MG63 (cell line): ENCODE data around the gene ZNF318. TPM values are rescaled to one million over a fixed set of nuclear protein-coding genes. Genes with fewer than 3 reads are reported as not detected.
"Not testable (repeated sequence)": the region's sequence is repeated elsewhere in the genome, so short reads cannot be mapped to it uniquely, and the experiment has no call there.

Experiments
- DNase-seq: peaks from one replicate; pipeline ENCODE4 v3.0.0-alpha.2; 2020
- H3K27me3 ChIP-seq: fragments of 250-450 bp; sonication (Bioruptor Pico); 2 replicates; pipeline ENCODE4 v1.5.1; 2020; ENCODE audit warnings: mild to moderate bottlenecking, moderate library complexity
- H3K36me3 ChIP-seq: fragments of 250-450 bp; sonication (Bioruptor Pico); 2 replicates; pipeline ENCODE4 v1.5.1; 2020; ENCODE audit warnings: mild to moderate bottlenecking, moderate library complexity
- H3K4me3 ChIP-seq: fragments of 250-450 bp; sonication (Bioruptor Pico); 2 replicates; pipeline ENCODE4 v1.5.1; 2020; ENCODE audit warnings: mild to moderate bottlenecking, moderate library complexity
- H3K9me3 ChIP-seq: fragments of 250-450 bp; sonication (Bioruptor Pico); 2 replicates; pipeline ENCODE4 v1.5.1; 2020; ENCODE audit warnings: mild to moderate bottlenecking, moderate library complexity
- total RNA-seq: library from RNA; depleted of rRNA; stranded (reverse); fragments of >200 nt; shearing (Covaris generic); gene quantifications from 2 replicates; pipeline ENCODE4 v1.2.3, GENCODE V29; 2014; ENCODE audit warnings: low replicate concordance

Gene ZNF318
- total RNA-seq, 1 experiment from 2014 or later: 1.3 TPM

GRCh38 chr6:43318011-43318410, 51.4 kb downstream of the ZNF318 start:
- Histone ChIP-seq H3K9me3 (no peaks in the 10 kb centered on the region), H3K4me3 (no peak overlapping the region), H3K27me3 (no peaks in the 10 kb centered on the region), H3K36me3 (no peaks in the 10 kb centered on the region)
- no peak for DNase-seq

DNA sequence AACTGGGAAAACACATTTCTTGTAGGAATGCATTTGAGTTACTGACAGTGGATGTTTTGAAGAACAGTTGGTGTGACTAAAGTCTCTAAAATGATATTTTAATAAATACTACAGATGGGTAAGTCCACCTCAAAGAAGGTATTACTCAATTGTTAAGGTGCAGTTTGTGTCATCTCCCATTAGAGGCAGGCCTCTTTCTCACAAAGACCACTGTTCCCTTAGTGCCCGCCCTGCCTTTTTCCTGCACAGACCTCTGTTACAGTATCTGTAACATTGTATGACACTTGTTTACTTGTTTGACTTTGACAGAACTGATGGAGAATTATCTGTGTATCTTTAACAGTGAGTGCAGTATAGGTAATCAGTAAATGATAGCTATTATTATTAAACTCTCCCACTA, 55.6 kb downstream of the ZNF318 start:
- Histone ChIP-seq H3K27me3 (no peaks in the 10 kb centered on the region), H3K9me3 (no peaks in the 10 kb centered on the region), H3K36me3 (no peaks in the 10 kb centered on the region), H3K4me3 (no peak overlapping the region)
- no peak for DNase-seq

GRCh38 chr6:43311666-43312065, 57.8 kb downstream of the ZNF318 start:
- Histone ChIP-seq H3K36me3 (no peaks in the 10 kb centered on the region), H3K9me3 (no peaks in the 10 kb centered on the region), H3K4me3 (no peak overlapping the region), H3K27me3 (no peaks in the 10 kb centered on the region)
- no peak for DNase-seq

DNA sequence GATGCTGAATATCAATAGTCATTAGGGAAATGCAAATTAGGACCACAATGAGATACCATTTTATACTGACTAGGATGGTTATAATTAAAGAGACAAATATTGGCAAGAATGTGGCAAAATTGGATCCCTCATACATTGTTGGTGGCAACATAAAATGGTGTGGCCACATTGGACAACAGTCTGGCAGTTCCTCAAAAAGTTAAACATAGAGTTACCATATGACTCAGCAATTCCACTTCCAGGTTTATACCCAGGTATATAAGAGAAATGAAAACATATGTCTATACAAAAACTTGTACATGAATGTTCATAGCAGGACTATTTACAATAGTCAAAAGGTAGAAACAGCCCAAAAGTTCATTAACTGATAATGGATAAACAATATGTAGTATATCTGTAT, 58.8 kb downstream of the ZNF318 start:
- Histone ChIP-seq H3K36me3 (no peaks in the 10 kb centered on the region), H3K9me3 (no peaks in the 10 kb centered on the region), H3K4me3 (no peak overlapping the region), H3K27me3 (no peaks in the 10 kb centered on the region)
- no peak for DNase-seq

- Histone ChIP-seq H3K27me3 (no peaks in the 10 kb centered on the region), H3K36me3 (no peaks in the 10 kb centered on the region), H3K9me3 (no peaks in the 10 kb centered on the region), H3K4me3 (no peak overlapping the region)
- no peak for DNase-seq
Measured at GRCh38 chr6:43310134-43310533, 59.3 kb downstream of the ZNF318 start.

DNA sequence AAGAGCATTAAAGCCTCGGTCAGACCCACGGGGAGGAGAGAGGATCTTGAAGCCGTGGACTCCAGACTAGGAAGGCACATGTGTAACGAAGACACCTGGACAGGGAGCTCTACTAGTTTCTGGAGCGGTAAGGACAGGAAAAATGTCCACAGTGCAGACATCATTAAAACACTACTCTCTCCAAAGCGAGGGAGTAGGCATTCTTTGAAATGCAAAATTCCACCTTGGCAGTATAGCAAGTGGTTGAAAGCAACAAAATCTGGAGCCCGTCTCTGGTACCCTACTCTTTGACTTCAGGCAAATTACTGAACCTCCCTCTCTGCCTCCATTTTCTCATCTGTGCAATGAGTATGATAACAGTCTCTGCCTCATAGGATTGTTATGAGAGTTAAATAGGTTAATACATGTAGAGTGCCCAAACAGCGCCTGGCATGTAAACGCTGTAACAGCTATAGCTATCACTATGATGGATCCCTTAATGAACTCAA, 60.4 kb downstream of the ZNF318 start:
- Histone ChIP-seq H3K9me3 (no peaks in the 10 kb centered on the region), H3K27me3 (no peaks in the 10 kb centered on the region), H3K4me3 (no peak overlapping the region), H3K36me3 (no peaks in the 10 kb centered on the region)
- no peak for DNase-seq

DNA sequence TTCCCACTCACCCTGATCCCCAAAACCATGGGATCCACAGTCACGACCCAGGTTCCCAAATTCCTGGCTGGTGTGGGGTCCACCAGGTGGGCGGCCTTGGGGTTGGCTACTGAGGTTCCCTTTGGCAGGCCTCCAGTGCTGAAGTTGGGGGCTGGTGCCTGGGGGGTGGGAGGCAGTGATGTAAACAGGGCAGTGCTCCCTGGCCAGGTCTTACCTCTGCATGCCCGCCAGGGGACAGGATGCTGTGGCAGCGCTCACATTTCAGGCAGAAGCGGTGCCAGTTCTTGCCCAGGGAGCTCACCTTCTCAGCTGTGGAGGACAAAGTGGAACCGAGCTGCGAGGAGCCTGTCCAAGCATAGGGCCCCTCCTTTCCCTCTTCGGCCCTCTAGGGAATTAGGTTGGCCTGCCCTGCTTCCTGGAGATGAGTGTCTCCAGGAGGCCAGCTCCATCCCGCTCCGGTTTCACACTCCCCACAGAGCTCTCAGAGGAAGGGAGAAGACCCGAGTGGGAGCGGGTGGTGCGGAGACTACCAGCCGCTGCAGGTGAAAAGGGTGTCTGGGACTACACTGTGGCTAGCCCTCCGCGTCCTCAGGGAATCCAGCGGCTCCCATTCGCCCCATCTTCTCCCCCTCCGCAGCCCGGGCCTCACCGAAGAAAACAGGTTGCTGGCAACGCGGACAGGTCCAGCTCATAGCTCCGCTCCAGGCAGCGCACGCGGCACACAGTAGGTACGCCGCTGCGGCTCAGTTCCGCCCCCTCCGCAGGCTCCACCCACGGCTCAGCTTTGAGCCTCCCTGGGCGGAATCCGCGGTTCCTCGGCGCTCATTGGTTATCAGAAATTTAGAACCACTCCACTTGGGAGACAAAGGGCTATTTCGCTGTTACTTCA, 61.1 kb downstream of the ZNF318 start, which contains the start of gene CRIP3:
Gene CRIP3 (minus strand): TSS at position 726 of the 889 bp plus-strand sequence. CDS start 34 bp downstream, at position 692.
- H3K27me3 ChIP-seq: no peaks in the 10 kb centered on the region
- DNase-seq: peak; percentile 26
- H3K36me3 ChIP-seq: no peaks in the 10 kb centered on the region
- H3K4me3 ChIP-seq: no peak within 1 kb of the TSS
- H3K9me3 ChIP-seq: no peaks in the 10 kb centered on the region

- Histone ChIP-seq H3K27me3 (no peaks in the 10 kb centered on the region), H3K9me3 (no peaks in the 10 kb centered on the region), H3K4me3 (no peak overlapping the region), H3K36me3 (no peaks in the 10 kb centered on the region)
- DNase-seq: no peak
Measured at GRCh38 chr6:43307451-43308100, 61.9 kb downstream of the ZNF318 start.

DNA sequence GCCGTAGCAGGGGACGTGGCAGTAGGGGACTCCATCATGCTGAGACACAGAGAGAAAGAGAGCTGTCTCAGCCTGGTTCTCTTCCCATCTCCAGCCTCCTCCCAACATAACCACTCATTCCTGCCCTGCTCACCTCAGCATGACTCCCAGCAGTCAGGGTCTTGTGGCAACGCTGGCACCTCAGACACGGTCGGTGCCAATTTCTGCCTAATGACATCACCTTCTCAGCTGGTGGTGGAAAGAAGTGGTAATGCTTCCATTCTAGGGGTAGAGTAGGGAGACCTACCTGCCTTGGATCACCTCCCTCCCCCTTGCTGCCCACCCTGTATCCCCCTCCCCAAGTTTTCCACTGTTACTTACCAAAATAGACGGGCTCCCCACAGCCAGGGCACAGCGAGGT, 63.4 kb downstream of the ZNF318 start:
- no peak overlapping the region for H3K4me3 ChIP-seq
- H3K9me3 ChIP-seq: no peaks in the 10 kb centered on the region
- H3K27me3 ChIP-seq: no peaks in the 10 kb centered on the region
- peak; percentile 7 for DNase-seq
- no peaks in the 10 kb centered on the region for H3K36me3 ChIP-seq

DNA sequence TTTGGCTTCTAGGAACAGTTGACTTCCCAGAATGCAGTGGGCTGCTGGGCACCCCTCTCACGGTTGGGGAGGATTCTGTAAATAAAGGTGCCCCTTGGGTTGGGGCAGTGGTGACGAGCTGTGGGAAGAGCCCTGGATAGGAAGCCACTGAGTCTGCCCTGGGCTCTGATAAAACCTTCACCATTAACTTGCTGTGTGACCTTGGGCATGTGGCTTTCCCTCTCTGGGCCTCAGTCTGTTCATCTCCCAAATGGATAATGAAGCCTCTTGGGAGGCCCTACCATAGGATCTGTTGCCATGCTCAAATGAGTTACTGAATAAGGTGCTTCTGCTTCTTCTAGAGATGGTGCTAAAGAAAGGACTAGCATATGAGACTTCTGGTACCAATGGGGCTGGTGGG, 64.6 kb downstream of the ZNF318 start:
- no peaks in the 10 kb centered on the region for H3K27me3 ChIP-seq
- no peaks in the 10 kb centered on the region for H3K36me3 ChIP-seq
- no peaks in the 10 kb centered on the region for H3K9me3 ChIP-seq
- DNase-seq: no peak
- no peak overlapping the region for H3K4me3 ChIP-seq

- Histone ChIP-seq H3K36me3 (no peaks in the 10 kb centered on the region), H3K27me3 (no peaks in the 10 kb centered on the region), H3K4me3 (no peak overlapping the region), H3K9me3 (no peaks in the 10 kb centered on the region)
- DNase-seq: no peak
Measured at GRCh38 chr6:43304361-43304760, 65.1 kb downstream of the ZNF318 start.

GRCh38 chr6:43303751-43304331, 65.6 kb downstream of the ZNF318 start:
- no peak for DNase-seq
- Histone ChIP-seq H3K9me3 (no peaks in the 10 kb centered on the region), H3K27me3 (no peaks in the 10 kb centered on the region), H3K36me3 (no peaks in the 10 kb centered on the region), H3K4me3 (no peak overlapping the region)

- not testable (repeated sequence) for H3K9me3 ChIP-seq, H3K36me3 ChIP-seq, H3K4me3 ChIP-seq, DNase-seq, H3K27me3 ChIP-seq
Measured at GRCh38 chr6:43303006-43303405, 66.4 kb downstream of the ZNF318 start.

GRCh38 chr6:43302126-43302525, 67.3 kb downstream of the ZNF318 start:
- Histone ChIP-seq H3K9me3 (no peaks in the 10 kb centered on the region), H3K27me3 (no peaks in the 10 kb centered on the region), H3K4me3 (no peak overlapping the region), H3K36me3 (no peaks in the 10 kb centered on the region)
- no peak for DNase-seq

DNA sequence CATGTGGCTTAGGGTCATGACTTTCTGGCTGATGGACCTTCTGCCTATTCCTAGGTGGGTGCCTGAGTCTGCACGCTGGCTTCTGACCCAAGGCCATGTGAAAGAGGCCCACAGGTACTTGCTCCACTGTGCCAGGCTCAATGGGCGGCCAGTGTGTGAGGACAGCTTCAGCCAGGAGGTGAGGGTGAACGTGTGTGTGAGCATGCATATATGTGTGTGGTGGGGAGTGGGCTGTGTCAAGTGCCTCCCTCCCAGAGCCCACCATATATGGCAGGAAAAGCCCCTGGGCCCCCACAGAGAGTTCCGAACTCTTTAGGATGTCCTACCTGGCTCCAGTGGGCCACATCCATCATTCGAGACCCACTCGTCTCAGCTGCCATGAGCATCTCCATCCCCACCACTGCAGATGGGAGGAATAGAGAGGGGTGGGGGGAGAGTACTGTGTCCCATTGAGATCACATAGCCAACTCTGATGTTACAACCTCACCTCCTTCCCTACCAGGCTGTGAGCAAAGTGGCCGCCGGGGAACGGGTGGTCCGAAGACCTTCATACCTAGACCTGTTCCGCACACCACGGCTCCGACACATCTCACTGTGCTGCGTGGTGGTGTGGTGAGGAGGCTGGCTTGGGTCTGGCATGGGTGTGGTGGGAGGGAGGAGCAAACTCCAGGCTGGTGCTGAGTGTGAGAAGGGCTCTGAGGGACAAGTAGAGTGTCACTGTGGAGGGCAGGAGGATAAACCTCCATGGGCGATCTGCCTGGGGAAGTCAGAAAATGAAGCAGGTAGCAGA, 68.2 kb downstream of the ZNF318 start:
- no peaks in the 10 kb centered on the region for H3K27me3 ChIP-seq
- DNase-seq: no peak
- no peaks in the 10 kb centered on the region for H3K36me3 ChIP-seq
- H3K9me3 ChIP-seq: no peaks in the 10 kb centered on the region
- H3K4me3 ChIP-seq: no peak overlapping the region

DNA sequence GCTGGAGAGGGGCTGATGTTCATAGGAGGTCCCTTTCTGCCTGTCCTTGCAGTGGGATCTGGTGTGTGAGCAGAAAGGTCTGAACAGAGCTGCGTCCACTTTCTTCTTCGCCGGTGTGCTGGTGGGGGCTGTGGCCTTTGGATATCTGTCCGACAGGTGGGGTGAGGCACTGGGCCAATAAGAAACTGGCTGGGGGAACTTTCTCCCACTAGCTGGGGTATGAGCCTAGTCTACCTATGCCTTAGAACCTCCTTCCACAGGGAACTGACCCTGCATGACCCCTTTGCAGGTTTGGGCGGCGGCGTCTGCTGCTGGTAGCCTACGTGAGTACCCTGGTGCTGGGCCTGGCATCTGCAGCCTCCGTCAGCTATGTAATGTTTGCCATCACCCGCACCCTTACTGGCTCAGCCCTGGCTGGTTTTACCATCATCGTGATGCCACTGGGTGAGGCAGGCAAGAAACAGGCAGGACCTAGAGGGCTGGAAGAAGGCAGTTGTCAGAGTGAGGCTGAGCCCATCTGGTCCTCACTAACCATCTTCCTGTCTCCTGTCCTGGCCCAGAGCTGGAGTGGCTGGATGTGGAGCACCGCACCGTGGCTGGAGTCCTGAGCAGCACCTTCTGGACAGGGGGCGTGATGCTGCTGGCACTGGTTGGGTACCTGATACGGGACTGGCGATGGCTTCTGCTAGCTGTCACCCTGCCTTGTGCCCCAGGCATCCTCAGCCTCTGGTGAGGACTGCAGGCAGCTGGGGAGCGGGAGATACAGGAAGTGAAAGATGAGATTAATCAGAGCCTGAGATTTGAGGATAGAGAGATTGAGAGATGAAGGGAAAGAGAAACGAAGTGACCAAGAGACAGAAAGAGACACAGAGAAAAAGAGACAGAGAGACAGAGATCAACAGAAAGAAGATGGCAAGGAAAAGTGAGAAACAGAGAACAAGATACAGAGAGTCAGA, 69.8 kb downstream of the ZNF318 start:
- Histone ChIP-seq H3K9me3 (no peaks in the 10 kb centered on the region), H3K27me3 (no peaks in the 10 kb centered on the region), H3K36me3 (no peaks in the 10 kb centered on the region)

More for the DNA sequence above, 69.8 kb downstream of the ZNF318 start:
- H3K4me3 ChIP-seq: no peak overlapping the region
- no peak for DNase-seq
